ENCODE measurements around the gene TMEM107. TPM values are rescaled to one million over a fixed set of nuclear protein-coding genes. Genes with fewer than 3 reads are reported as not detected.

The TMEM107 gene
- polyA plus RNA-seq, 12 donors, result 4.5 to 13.7 (median 6.8) TPM; not detected in 1

DNA sequence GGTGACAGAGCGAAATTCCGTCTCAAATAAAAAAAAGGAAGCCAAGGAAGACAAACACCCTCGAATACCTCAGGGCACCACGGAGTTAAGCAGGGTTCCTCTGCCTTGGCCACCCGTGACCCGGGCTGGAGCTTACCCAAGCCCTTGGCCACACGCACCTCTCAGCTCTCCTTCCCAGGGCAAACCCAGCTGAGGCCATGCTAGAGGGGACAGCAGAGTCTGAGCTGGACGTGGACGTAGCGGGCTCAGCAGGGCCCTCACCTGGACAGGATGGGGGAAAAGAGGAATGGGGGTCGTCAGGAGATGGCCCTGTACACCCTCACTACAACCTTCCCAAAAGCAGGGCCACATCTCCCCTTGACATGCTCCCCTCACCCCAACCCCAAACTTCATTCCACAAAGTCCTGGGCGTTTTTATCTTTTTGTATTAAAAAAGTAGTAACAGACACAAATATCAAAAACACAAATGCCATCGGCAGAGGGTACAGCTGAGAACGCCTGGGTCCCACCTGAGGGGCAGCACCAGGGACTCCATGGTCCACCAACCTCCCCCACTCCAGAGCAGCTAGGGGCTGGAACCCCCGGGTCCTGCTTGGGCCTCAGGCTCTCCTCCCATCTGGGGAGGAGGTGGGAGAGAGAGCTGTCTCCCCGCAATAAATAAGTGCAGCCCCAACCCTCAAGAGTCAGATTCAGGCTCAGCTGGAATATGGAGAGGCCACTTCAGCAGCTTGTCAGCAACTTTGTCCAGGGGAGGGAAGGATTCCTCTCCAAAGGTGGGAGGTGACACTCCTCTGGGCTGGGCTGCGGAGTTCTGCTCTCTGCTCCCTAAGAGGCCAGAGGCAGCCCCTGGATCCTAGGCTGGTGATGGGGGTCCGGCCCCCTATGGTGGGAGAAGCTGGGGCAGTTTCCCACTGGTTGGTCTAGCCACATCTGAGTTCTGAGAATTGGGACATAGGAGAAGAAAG, 35.8 kb downstream of the TMEM107 start:
- DNase-seq, result no peak

DNA sequence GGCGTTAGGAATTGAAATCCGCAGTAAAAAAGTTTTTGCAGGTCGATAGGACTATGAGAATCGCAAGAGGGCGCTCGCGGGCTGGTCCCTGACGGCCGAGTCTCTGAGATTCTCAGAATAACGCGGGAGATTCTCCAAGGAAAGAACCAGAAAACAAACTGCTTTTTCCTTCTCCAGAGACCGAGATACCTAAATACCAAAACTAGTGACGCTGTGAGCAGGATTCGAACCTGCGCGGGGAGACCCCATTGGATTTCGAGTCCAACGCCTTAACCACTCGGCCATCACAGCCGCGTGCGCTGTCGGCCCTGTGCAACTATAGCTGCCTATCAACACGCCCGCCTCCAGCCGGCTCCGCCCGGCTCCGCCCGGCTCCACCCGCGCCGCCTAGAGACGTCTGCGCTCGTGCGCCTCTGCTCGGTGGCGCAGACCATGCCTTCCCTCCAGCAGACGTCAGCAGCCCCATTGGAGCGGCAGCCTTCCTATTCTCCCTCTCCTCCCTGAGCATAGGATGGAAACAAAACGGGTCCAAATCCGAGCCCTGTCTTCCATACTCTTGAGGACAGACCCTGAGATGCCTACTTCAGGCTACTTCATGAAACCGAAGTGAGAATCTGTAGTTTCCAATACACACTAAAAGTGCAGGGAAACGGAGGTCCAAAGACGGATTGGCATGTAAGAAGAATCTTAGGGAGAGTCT, 37.4 kb downstream of the TMEM107 start:
- DNase-seq, result peak; percentile 98

DNA sequence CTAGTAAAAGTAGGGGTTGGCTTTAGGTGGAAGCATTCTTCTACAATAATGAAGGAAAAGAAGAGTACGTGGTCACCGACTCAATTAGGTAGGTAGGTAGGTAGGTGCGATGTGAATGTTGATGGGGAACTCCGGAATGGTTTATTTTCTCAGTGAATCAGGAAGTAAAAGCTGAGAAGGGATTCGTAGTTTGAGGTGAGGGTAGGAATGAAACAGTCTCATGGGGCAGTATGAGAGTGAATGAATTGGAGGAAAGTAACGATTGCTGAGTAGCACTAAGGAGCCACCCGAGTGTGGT, 37.9 kb downstream of the TMEM107 start:
- DNase-seq, result no peak

DNA sequence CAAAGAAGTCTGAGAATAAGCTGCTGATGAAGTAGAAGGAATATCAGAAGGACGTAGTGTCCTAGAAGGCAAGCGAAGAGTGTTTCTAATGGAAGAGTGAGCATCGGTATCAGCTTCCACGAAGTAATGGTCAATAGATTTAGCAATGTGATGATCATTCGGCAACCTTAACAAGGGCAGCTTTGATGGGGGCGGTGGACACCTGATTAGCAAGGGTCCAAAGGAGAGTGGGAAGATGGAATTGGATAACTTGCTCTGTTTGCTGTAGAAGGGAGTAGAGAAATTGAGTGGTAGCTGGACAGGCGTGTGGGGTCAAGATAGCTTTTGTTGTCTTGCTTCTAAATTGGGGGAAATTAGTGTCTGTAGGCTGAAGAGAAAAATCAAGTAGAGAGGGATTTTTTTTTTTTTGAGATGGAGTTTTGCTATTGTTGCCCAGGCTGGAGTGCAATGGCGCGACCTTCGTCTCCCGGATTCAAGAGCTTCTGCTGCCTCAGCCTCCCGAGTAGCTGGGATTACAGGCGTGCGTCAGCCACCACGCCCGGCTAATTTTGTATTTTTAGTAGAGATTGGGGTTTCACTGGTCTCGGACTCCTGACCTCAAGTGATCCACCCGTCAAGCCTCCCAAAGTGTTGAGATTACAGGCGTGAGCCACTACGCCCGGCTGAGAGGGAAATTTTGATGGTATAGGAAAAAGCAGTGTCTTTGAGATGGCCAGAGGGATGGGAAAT, 38.4 kb downstream of the TMEM107 start:
- DNase-seq, result no peak

DNA sequence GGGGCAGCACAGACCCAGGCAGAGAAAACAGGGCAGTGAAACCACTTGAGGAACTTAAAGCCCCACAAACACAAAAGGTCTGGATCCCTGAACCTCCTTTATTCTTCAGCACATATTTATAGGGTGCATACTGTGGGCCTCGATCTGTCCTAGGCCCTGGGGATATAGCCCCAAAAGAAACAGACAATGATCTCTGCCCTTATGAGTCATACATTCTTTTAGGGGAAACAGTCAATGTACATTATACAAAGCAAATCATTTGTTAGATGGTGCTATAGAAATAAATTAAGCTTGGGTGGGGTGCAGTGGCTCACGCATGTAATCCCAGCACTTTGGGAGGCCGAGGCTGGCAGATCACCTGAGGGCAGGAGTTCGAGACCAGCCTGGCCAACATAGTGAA, 42.2 kb downstream of the TMEM107 start:
- DNase-seq, result no peak

DNA sequence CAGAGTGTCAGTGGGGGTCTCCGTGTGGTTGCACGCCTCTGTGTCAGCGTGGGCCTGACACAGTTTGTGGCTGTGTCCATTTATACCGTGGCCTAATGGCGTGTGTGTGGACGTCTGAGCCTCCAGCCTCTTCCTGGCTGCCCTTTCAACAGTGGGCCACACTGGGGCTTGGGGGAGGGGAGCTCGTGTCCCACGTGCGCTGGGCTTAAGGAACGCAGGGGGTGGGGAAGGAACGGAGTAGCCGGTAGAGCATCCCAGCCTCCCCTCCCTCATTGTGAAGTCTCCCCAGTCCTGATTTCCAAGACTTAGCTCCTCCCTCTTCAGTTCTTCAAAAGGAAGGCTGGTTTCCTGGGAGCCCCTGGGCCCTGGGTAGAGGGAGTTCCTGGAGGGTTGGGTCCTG, 42.8 kb downstream of the TMEM107 start:
- no peak for DNase-seq

DNA sequence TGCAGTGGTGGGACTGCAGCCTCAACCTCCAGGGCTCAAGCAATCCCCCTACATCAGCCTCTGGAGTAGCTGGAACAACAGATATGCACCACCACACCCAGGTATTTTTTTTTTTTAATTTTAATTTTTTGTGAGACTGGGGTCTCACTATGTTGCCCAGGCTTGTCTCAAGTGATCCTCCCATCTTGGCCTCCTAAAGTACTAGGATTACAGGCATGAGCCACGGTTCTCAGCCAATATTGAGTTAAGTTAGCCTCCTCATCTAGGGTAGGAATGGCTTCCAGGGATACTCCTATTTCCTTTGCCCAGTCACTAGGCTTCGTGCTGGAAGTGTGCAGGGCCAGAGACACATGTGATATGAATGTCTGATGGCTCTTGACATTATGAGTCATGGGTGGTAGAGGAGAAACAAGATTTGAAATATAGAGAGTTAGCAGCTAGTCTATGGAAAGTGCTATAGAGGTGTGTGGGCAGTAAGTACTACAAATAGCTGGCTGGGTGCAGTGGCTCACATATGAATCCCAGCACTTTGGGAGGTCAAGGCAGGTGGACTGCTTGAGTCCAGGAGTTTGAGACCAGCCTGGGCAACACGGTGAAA, 44.2 kb downstream of the TMEM107 start:
- no peak for DNase-seq

DNA sequence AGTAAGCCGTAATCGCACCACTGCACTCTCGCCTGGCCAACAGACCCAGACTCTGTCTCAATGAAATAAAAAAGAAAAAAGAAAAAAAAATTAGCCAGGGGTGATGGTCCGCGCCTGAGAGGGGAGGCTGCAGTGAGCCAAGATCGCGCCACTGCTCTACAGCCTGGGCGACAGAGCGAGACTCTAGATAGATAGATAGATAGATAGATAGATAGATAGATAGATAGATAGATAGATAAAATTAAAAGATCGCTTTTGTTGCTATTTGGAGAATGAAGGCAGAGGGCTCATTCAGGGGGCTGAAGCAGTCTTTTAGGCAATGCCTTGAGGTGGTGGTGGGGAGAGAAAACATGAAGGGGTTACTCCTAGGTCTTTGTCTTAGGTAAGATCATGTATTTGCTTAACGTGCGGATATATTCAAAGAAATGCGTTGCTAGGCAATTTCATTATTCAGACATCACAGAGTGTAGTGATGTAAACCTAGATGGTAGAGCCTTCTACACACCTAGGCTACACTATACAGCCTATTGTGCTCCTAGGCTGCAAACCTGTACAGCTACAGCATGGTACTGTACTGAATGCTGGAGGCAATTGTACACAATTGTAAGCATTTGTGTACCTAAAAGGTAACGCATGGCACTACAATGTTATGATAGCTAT, 47.9 kb downstream of the TMEM107 start:
- DNase-seq, result no peak

DNA sequence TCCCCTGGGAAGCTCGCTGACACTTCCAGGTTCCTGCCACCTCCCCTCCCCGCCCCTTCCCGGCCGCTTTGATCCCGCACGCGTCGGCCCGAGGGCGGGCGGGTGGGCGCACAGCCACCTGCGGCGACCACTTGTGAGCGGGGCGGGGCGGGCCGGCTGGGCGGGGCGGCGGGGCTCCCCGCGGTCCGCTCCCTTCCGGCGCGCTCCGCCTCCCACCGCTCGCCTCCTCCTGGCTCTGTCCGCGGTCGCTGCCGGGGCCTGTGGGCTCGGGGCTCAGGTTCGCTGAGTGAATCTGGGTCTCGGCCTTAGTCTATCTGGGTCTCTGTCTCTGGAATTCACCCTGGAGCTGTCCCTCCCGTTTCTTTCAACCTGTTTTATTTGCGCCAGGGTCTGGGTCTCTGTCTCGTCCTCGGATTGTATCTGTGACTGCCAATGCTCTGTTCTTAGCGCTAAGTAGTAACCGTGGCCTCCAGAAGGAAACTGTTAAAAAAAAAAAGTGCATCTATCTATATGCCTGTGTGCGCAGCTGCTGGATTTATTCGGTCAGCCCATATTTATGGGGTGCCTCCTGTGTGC, 49.6 kb downstream of the TMEM107 start:
- DNase-seq, result no peak

DNA sequence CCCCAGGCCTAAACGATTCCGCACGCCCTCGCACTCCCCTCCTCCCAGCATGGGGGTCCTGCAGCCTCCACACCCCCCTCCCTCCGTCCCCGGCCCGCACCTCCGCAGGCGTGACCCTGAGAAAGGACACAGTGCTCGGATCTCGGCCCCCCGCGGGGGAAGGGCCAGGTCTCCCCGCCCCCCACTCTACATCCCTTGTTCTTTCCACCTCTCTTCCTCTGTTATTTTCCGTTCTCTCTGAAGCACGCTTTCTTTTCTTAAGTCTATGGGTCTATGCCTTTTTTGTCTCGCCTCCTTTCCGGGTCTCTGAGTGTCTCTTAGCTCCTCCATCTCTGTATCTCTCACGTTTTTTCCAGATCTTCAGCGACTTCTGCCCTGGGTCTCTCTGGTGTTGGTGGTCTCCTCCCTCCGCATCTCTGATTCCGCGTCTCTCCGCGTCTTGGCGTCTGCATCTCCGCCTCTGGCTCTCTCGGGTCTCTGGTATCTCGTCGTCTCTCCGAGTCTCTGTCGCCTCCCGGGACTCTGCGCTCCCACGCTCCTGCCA, 50.2 kb downstream of the TMEM107 start:
- no peak for DNase-seq

DNA sequence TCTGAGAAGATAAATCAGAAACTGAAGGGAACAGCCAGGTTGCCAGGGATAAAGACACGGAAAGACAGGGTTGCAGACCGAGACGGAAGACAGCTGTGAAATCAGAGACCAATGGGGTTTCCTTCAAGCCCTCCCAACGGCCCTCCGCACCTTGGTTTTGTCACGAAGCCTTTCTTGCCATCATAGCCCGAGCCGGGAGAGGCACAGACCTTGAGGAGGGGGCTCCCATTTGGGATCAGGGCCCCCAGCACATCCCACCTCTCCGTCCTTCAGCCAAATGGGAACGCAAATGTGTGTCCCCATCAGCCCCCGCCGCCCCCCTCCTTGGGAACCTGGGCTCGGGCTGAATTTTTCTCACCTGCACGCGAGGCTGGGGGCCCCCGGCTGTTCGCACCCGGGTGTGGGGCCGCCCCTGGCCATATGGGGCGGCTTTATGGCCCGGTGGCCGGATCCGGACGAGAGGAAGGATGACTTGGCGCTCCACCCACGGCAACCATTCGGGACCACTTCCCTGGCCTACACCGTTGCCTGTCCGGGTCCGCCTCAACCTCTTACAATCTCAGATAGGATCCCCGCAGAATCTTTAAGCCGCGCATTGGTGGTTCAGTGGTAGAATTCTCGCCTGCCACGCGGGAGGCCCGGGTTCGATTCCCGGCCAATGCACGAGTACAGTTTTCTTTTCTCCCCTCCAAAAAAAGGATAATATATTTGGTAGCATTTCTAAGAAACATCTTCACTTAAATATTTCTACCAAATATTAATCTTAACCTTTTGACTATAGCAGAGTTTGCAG, 50.8 kb downstream of the TMEM107 start:
- DNase-seq, result peak; percentile 87

DNA sequence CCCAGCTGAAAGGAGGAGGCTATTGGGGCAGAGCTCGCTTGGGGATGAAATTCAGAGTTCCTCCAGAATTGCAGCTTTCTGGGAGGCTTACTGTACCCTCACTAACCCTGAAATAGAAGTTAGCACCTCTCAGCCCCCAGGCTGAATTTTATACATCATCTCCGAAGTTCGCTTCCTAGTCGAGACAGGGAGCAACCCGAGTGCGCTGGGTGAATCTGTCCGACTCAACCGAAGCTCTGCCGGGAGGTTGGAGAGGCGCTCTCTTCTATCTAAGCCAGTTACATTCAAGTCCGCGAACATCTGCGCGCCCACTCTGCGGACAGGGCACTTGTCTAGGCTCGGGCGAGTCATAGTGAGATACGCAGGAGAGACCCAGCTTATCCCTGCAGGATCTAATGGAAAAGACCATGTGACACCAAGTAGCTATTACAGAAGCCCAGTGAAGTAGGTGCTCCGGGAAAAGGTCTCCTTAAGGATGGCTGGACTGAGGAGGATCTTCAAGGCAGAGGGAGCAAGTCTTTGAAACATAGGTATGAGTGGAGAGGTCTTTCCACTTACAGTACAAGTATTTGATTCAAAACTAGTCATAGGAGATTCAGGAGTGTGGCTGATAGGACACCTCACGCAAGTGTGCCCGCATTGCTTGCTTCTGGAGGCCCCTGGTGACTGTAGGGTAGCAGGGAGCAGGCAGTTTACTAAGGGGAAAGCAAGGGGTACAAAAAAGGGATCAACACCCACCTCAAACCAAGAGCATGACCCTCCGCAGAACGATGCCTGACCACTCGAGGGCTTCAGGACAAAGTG, 51.6 kb downstream of the TMEM107 start:
- no peak for DNase-seq

DNA sequence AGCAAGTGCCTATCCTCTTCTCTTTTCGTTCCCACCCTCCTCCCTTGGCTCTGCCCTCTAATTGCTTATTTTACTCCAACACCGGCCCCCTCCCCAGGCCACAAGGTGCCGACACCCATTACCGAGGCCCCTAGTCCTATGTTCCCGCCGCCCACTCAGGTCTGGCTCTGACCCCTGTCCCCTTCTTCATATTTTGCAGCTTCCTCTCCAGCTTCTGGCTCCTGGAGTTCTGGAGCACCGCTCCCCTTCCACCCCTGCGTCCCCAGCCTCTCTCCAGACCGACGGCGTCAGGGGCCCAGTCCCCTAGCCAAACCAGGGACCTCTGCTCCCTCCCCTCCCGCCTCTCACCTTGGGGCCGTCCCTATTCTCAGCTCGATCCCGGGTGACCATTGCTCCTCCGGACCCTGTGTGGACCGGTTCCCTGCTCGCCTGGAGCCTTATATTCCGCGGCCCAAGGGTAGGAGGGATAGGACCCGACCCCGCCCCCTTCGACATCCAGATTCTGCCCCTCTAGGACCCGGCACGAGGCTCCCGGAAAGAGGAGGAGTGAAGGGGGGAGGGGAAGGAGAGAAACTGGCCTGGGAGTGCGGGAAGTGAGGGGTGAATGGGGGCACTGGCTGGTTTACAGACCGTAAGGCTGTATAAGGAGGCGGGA, 52.4 kb downstream of the TMEM107 start, which contains the start of gene HES7:
TSS of gene HES7 (minus strand) at position 412 of the 655 bp plus-strand sequence. CDS start at position 390, 22 bp downstream.
- no peak for DNase-seq

DNA sequence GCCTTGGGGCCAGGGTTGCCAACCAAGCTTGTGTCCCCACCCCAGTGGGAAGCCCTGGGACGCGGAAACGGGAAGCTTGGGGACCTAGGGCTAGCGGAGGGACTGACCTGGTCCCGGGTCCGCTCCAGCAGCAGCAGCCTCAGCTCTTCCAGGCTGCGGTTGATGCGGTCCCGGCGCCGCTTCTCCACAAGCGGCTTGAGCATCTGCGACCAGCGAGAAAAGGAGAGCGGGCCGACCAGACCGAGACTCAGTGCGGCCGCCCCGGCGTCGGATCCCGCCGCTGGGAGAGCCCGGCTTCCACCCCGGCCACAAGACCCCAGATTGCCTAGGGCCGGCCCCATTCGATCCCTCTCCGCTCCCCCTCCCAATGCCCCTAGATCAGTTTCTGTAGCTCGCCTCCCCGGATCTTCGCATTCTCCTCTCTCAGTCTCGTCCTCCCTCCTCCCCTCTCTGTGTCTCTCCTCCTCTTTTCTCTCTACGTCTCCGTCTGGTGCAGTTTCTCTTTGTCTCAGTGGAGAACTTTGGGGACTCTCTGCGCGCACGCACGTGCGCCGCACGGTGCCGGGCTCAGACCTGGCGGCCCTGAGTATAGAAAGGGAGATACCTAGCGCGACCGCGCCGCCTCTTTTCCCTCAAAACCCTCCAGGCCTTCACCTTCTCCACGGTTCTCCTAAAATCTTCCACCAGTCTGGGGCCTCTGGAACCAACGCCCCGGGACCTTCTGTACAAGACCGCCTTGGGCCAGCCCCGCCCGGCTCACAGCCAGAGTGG, 53.1 kb downstream of the TMEM107 start:
- no peak for DNase-seq

Measured in muscle of arm (tissue), 12 donors.